ENCODE results near the gene EZH1.

EZH1 gene

GRCh38 chr17:42690596-42690995, 54.2 kb downstream of the EZH1 start:
- no peak for TF ChIP-seq CTCF (IDR thresholded peaks at IDR 0.05)

- no peak for TF ChIP-seq CTCF (IDR thresholded peaks at IDR 0.05)
Measured at GRCh38 chr17:42687707-42688320, 57.0 kb downstream of the EZH1 start.

GRCh38 chr17:42686520-42687128, 58.2 kb downstream of the EZH1 start:
- no peak for TF ChIP-seq CTCF (IDR thresholded peaks at IDR 0.05)

- no peak for TF ChIP-seq CTCF (IDR thresholded peaks at IDR 0.05)
Measured at GRCh38 chr17:42685831-42686230, 59.0 kb downstream of the EZH1 start.

DNA sequence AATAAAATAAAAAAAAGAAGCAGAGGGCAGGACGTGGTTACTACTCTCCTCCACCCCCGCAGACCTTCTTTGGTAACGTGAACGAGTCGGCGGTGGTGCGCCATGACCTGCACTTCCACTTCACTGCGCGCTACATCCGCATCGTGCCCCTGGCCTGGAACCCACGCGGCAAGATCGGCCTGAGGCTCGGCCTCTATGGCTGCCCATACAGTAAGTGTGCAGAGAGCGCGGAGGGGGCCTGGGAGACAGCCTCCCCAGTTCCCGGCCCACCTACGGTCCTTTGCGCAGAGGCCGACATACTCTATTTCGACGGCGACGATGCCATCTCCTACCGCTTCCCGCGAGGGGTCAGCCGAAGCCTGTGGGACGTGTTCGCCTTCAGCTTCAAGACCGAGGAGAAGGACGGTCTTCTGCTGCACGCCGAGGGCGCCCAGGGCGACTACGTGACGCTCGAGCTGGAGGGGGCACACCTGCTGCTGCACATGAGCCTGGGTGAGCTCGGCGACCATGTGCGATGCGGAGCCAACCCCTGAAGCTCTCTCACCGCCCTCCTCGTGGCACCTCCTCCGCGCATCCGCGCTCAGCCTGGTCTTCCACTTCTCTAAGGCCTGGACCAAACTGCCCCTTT, 59.8 kb downstream of the EZH1 start:
- no peak for TF ChIP-seq CTCF (IDR thresholded peaks at IDR 0.05)

DNA sequence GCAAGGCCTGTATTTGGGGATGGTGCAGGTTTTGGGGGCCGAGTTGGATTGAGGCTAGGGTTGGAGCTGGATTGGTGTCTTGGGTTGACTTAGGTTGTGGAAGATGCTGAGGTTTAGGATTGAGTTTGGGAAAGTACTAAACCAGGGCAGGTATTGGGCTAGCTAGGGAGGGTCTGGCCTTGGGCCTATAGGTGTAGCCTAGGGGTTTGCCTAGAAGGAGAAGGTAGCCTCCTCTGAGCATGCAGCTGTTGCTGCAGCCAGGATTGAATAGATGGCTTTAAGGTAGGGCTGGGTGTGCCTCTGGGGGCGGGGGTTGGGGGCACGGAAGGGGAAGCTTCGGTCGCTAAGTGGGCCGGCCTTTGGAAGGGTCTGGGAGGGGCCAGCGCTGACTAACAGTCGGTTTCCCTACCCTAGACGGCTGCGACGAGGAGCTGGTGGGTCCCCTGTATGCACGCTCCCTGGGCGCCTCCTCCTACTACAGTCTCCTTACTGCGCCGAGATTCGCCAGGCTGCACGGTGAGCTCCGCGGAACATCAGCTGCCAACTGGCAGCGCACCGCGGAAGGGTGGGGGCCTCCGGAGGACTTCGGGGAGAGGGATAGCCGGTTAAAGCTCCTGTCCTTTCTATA, 61.3 kb downstream of the EZH1 start:
- TF ChIP-seq CTCF (IDR thresholded peaks at IDR 0.05), result no peak

DNA sequence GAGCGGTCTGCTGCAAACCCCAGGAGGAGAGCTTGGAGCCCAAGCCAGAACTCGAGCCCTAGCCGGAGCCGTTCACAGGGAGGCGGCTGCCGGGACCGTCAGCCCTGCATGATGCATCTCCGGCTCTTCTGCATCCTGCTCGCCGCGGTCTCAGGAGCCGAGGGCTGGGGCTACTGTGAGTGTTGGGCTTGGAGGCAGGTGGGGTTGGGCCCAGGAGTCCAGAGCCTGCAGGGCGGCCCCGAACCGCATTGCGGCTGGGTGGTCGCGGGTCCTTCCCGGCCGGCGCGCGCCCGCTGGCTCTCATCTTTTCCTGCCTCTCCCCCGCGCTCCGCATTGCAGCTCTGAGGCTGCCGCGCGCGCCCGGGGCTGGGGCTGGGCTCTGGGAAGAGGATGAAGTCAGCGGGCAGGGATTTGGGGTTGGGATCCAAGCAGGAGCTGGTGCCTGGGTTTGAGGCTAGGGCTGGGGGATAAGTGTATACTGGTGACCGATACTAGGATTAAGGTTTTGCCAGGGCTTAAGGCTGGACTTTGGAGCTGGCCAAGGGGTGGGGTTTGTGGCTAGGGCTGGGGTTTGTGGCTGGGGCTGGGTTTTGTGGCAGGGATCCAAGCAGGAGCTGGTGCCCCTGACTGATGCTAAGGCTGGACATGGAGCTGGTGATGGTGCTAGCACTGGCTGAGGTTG, 62.0 kb downstream of the EZH1 start:
- TF ChIP-seq CTCF (IDR thresholded peaks at IDR 0.05), result no peak

Measured in LNCAP (cell line).